HG03378 (cell line): ENCODE measurements around the gene TNNT2.

Source experiments
- ATAC-seq: cut with Tn5 transposase; IDR thresholded peaks from one replicate; pipeline ENCODE4 v1.9.1; 2021; ENCODE audit warnings: mild to moderate bottlenecking, moderate library complexity; ENCODE audit not compliant: unreplicated experiment

TNNT2 gene

DNA sequence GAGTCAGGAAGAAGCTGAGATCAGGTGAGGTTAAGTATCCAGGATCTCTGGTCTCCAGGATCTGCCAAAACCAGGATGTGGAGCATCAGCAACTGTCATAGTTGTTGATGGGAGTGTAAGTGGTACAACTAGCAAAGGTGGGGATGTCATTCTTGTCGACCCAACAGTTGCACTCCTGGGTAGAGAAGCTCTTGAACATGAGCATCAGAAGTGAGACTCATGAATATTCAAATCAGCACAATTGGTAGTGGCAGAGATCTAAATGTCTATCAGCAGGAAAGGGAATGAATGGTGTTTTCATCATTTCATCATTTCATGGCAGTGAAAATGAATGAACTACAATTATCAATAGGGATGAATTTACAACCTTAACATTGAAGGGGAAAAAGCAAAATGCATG is 25.9 kb upstream of the TNNT2 start:
- no peak for ATAC-seq

GRCh38 chr1:201401700-201402099 is 24.2 kb upstream of the TNNT2 start:
- no peak for ATAC-seq

DNA sequence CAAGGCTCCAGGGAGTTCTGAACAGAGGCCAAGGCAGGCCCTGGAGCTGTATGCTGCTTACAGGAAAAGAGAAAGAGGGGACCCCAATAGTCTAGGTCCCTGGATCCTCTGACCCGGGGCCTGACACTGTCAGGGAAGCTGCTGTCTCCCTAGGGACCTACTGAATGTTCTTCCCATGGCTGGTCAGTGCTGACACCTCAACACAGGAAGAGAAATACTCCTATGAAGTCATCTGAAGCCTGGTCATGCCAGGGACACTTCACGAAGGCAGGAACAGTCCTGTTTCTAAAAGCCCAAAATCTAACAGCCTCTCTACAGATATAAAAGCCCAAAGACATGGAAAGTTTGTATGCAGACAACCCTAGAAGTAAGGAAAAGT is 23.4 kb upstream of the TNNT2 start:
- no peak for ATAC-seq

DNA sequence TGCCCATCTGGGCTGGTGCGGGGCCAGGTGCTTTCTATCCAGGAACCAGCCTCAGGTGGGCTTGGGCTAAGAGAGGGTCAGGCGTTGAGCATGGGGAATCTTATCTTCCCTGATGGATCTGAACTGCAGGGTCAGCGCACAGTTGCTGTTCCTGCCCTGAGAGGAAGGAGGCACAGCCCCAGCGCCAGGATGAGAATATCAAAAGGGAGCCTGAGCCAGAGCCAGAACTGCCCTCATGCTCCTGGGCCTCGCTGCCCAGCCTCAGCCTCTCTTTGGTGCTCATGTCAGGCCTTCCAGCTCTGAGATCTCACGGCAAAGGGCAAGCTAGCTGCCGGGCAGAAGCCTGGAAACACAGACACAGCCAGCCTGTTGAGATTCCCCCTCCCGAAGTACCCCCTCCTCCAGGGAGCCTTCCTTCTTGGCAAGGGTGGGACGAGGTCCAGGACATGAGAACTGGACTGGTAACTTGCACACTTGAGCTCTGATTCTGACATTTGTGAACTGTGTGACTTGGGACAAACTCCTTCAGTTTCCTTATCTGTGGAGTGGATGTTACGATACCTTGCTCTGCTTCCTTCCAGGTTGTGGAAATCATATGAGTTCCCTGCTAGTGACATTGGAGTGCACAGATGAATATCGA is 22.9 kb upstream of the TNNT2 start:
- ATAC-seq, result no peak

DNA sequence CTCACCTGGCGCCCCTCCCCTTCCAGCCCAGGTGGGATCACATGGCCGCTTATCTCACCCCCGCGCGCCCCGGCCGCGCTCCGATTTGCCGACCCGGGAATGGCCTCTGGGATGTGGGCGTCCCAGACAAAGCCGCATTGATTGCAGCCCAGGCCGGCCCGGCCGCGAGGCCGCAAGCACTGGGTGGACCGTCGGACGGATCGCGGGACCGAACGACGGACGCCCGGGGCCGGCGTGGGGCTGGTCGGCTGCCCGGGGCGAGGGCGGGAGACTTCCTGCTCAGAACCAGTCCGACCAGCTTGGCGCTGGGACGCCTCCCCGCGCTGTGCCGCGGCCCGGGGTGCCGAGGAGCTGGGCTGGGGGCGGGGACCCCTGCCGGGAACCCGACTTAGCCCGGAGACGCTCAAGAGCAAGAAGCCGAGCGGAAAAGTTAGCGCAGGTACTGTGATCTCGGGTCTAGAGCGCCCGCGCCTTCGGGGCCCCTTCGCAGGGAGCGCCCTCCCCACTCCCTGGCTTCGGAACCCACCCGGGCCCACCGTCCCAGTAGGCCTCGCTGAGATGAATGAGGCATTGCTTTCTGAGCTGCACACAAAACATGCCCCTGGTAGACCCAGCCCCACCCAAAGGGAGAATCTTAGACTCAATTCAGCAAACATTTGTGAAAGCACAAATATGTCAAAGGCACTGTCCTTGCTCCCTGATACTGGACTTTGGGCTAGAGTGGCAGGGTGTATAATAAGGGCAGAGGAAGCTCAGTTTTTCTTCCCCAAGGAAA is 22.1 kb upstream of the TNNT2 start:
- ATAC-seq, result no peak

- ATAC-seq, result no peak
Observed at GRCh38 chr1:201399018-201399351, 21.5 kb upstream of the TNNT2 start, which contains the start of gene LAD1. LAD1 (minus strand) TSS chr1:201399324; CDS start chr1:201399306, 18 bp downstream.

- no peak for ATAC-seq
Observed at GRCh38 chr1:201397675-201398074, 20.2 kb upstream of the TNNT2 start.

DNA sequence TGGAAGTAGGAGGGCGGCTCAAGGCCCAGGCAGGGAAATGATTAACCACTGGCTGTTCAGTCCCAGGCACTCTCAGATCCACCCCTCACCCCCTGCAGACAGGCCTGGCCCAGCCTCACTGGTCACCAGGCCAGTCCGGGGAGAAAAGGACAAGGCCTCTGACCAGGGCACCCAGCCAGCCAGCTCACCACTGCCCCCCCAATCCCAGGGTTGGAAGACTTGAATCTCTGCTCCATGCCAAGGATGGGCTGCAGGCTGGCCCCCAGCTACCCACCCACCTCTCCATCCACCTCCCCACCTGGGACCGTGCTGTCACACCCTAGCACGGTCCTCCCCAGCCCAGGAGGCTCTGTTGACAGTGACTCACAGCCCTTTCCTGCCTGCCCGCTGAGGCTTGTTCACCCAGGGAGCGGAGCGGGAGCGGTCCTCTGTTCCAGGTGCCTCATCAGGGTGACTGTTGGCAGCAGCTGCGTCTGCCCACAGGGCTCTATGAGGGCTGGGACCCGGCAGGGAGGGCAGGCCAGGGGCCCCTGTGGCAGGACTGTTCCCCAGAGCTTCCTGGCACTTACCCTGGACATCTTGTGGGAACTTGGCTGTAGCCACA is 19.5 kb upstream of the TNNT2 start:
- no peak for ATAC-seq

- ATAC-seq, result no peak
Observed at GRCh38 chr1:201395936-201396335, 18.5 kb upstream of the TNNT2 start.

DNA sequence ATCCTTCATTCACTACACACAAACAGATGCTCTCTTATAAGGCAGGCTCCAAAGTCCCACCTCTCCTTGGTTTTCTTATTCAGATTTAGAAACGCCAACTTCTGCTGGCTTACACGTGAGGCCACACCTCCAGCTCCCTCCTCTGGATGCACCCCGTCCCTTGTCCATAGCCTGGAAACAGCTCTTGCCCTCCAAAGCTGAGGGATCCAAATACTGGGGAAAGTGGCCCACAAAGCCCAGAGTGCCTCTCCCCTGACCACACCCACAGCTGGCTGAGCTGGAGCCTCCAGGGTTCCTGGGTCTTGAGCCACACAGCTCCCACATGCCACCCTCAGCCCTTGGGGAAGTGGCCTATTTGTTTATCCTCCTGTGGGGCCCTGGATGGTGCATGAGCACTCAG is 17.1 kb upstream of the TNNT2 start:
- no peak for ATAC-seq

DNA sequence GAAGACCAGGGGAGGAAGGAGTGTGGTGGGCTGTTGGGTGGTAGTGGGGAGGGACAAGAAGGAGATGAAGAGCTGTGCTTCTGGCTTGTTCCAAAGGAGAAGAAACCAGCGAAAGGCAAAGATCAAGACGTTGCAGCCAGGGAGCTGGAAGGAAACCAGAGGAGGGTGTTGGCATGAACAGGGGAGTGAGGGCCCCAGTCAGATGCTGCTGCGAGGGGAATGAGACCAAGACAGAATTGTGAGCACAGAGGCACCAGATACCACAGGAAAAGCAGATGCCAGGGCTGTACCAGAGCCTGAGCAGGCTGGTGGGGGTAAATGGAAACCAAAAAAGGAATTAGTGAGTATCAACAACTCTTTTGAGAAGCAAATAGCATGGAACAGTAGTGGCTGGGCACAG is 15.6 kb upstream of the TNNT2 start:
- no peak for ATAC-seq

DNA sequence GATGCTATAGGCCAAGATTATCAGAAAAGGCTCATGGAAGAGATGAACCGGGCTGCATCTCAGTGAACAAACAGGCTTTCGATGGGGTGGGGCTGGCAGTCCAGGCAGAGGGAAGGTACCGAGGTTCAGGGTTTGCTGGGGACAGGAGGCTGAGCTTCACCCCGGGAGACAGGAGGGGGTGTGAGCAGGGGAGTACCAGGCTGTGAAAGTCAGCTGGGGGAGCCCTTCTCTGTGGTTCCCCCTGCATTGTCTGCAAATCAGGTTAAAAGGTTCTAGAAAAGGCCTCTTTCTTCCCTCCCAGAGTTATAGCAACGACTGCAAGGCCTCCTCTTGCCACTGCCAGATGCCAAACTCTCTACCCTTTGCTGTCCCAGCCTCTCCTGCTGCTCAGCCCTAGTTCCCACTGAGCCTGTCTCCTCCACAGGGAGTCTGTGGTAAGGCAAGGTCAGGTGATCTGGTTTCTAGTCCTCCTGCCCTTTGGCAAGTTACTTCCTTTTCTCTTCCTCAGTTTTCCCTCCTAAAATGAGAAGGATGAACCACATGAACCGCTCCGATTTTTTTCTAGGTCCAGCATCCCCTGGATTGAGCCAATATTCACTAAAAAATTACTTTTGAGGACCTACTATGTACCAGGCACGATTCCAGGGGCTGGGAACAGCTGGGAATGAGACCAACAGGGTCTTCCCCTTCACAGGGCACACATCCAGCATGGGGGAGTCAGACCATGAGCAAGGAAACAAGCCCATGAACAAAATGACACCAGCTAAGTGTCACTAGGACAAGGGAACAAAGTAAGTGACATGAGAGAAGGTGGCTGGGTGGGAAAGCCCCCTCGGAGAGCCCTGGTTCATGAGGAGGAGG is 14.4 kb upstream of the TNNT2 start:
- no peak for ATAC-seq

GRCh38 chr1:201391225-201391624 is 13.7 kb upstream of the TNNT2 start:
- no peak for ATAC-seq

- no peak for ATAC-seq
Observed at GRCh38 chr1:201389051-201389450, 11.6 kb upstream of the TNNT2 start.

- no peak for ATAC-seq
Observed at GRCh38 chr1:201386208-201386607, 8.7 kb upstream of the TNNT2 start.

DNA sequence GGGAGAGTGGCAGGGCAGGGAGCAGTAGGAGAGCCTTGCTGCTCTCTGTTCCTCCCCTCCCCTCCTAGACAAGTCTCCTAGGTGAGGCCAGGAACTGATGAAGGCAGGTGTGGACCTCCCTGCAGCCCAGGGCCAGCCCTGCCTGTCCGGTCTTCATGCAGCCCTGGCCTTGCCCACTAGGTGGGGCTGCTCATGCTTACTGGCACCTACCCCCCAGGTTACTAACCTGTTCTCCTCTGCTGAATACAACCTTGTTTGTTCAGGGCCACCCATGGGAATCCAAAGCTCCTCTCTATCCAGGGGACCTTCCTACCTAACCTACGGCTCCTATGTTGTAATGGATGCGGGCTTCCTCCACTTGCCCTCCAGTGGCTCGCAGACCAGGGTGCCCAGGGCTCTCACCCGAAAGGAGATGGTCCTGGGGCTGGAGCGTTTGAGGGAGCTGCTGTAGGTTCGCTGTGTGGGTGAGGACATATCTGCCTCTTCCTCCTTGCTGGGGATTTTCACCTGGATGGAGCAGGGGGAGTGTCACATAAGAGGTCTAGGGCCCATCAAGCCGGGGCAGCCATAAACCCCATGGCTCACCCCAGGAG is 7.9 kb upstream of the TNNT2 start:
- no peak for ATAC-seq

GRCh38 chr1:201384406-201384782 is 6.9 kb upstream of the TNNT2 start:
- ATAC-seq, result no peak

DNA sequence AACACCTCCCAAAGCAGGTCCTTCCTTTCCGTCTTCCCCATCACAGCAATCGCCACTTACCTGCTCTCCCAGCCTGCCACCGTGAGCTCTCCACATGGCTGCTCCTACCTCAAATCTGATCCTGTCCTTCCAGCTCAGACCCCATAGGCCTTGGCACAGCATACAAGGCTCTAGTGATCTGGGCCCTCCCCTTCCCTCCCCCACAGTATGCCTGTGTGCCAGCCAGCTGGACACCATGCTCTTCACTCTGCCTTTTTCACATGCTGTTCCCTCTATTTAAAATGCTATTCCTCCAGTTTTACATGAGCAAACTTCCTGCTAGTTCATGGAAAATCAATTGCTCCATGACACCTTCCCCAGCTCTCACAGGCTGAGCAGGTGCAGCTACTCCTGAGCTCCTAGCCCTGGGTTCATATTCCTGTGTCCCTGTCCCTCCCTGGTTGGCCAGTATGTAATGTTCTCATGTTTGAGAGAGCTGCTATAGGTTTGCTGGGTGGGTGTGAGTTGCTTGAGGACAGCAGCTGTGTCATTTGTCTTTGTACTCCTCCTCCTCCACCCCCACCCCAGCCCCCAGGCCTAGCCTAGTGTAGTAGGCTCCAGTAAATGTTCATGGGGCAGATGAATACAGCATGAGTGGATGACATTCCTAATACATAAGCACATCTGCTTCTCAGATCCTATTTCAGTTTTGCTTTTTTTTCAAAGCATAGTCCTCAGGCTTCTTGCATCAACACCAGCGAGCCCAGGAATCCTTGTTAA is 6.3 kb upstream of the TNNT2 start:
- no peak for ATAC-seq

DNA sequence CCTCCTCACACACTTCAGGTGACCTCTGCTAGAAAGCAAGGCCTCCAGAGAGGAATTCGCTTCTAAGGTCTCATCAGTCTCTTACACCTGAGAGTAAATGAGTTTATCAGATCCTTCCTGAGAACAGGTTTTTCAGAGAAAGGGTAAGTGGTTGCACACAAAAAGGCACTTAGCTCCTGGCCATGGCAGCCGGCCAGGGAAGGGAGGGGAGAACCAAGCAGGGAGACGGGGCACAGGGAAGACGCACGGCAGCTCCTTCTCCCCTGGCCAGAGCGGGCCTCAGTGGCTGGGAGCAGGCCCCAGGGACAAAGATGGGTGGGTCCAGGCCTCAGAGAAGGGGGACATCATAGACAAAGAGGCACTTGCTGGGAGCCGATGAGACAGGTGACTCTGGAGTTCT is 3.6 kb upstream of the TNNT2 start:
- no peak for ATAC-seq

DNA sequence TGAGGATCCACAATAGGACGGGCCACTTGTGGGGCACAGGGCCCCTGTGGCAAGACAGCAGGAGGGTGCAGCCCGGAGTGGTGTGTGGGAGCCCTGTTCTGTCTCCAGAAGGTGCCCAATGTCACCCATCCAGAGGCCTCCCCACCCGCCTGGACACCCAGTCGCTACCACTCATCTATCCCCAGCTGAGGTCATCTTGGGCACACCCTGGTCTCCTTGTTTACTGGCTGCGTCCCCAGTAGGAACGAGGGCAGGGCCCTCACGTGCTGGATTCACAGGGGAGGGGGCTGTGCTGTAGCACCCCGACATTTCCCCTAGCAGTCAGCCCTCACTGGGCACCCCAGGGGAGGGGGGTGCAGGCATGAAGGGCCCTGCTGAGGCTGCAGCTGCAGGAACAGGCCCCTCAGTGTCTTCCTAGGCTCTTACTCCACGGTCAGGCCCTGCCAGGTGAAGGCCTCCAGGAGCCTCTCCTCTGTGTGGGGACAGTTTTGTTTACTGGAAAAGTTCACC is 2.3 kb upstream of the TNNT2 start:
- ATAC-seq, result no peak
